Cardiac muscle cell (in vitro differentiated cells and primary cell): ENCODE results near the gene LIN28B. TPM values are rescaled to one million over a fixed set of nuclear protein-coding genes. Genes with fewer than 3 reads are reported as not detected.

ENCODE experiments used
- DNase-seq, 2 donors: peaks; one replicate each; pipeline versions ENCODE4 v3.0.0 to v3.0.0-alpha.2; 2010 to 2017; ENCODE audit warnings: low read depth in 1 of 2, low spot score in 1 of 2
- H3K27ac ChIP-seq: fragments of 200-600 bp; sonication (generic); 2 replicates; pipeline ENCODE4 v1.5.1; 2016
- H3K27me3 ChIP-seq: fragments of 200-600 bp; sonication (generic); 2 replicates; pipeline ENCODE4 v1.6.0; 2016; ENCODE audit warnings: control low read depth
- H3K36me3 ChIP-seq: fragments of 200-600 bp; sonication (generic); 2 replicates; pipeline ENCODE4 v1.5.1; 2016; ENCODE audit warnings: control low read depth
- H3K4me1 ChIP-seq: fragments of 200-600 bp; sonication (generic); 2 replicates; pipeline ENCODE4 v1.8.1; 2017; ENCODE audit warnings: low read depth, mild to moderate bottlenecking, mixed run types
- H3K4me3 ChIP-seq: fragments of 200-600 bp; sonication (generic); 2 replicates; pipeline ENCODE4 v1.5.1; 2016; ENCODE audit warnings: mild to moderate bottlenecking
- H3K9me3 ChIP-seq: fragments of 200-600 bp; sonication (generic); 2 replicates; pipeline ENCODE4 v1.5.1; 2017; ENCODE audit warnings: low read depth, mild to moderate bottlenecking, control low read depth
- CTCF ChIP-seq: IDR thresholded peaks from 2 replicates; pipeline ENCODE4 v1.5.1; 2012; ENCODE audit warnings: low read depth, mild to moderate bottlenecking, low read length
- polyA plus RNA-seq: library from polyadenylated mRNA; unstranded; fragments of >200 nt; fragmentation: Nextera tagmentation; extraction: Ambion mirVana; gene quantifications from 2 replicates; pipeline ENCODE4 v1.2.1, GENCODE V29; 2016
- total RNA-seq: library from RNA; depleted of rRNA; stranded (reverse); fragments of >200 nt; gene quantifications from 2 replicates; pipeline ENCODE4 v1.2.3, GENCODE V29; 2016

The LIN28B gene
- total and polyA plus RNA-seq, 2 experiments from 2014 or later = 6.8 to 18.6 TPM

- no peak for TF ChIP-seq CTCF
- H3K9me3 ChIP-seq = no peaks in the 10 kb centered on the region
- H3K36me3 ChIP-seq = peaks cover 74% of the 10 kb centered on the region
- H3K27me3 ChIP-seq = no peaks in the 10 kb centered on the region
- H3K4me1 ChIP-seq = no peaks in the 10 kb centered on the region
- DNase-seq = no peak
- no peak overlapping the region for H3K4me3 ChIP-seq
- no peak overlapping the region for H3K27ac ChIP-seq
Observed at GRCh38 chr6:105113422-105113821, 156.5 kb downstream of the LIN28B start.

- no peak for TF ChIP-seq CTCF
- Histone ChIP-seq H3K4me3 (no peak overlapping the region), H3K4me1 (no peaks in the 10 kb centered on the region), H3K27ac (no peak overlapping the region), H3K9me3 (no peaks in the 10 kb centered on the region), H3K27me3 (no peaks in the 10 kb centered on the region), H3K36me3 (peaks cover 54% of the 10 kb centered on the region)
- DNase-seq = no peak
Observed at GRCh38 chr6:105116150-105116549, 159.2 kb downstream of the LIN28B start.

GRCh38 chr6:105120570-105120969 lies 163.7 kb downstream of the LIN28B start:
- Histone ChIP-seq H3K27me3 (no peaks in the 10 kb centered on the region), H3K4me3 (no peak overlapping the region), H3K36me3 (peaks cover 55% of the 10 kb centered on the region), H3K27ac (no peak overlapping the region), H3K9me3 (no peaks in the 10 kb centered on the region), H3K4me1 (no peaks in the 10 kb centered on the region)
- TF ChIP-seq CTCF = no peak
- DNase-seq = no peak

- no peaks in the 10 kb centered on the region for H3K27me3 ChIP-seq
- H3K4me1 ChIP-seq = no peaks in the 10 kb centered on the region
- no peaks in the 10 kb centered on the region for H3K9me3 ChIP-seq
- DNase-seq = no peak
- H3K36me3 ChIP-seq = peaks cover 46% of the 10 kb centered on the region
- no peak overlapping the region for H3K27ac ChIP-seq
- no peak overlapping the region for H3K4me3 ChIP-seq
- TF ChIP-seq CTCF = no peak
Observed at GRCh38 chr6:105121981-105122380, 165.1 kb downstream of the LIN28B start.

- Histone ChIP-seq H3K27me3 (no peaks in the 10 kb centered on the region), H3K36me3 (peaks cover 45% of the 10 kb centered on the region), H3K9me3 (no peaks in the 10 kb centered on the region), H3K4me1 (no peaks in the 10 kb centered on the region), H3K27ac (no peak overlapping the region), H3K4me3 (no peak overlapping the region)
- no peak for TF ChIP-seq CTCF
- peak in 1 of 2 donors; percentile 4 for DNase-seq
Observed at GRCh38 chr6:105122717-105123116, 165.8 kb downstream of the LIN28B start.

Other genes with a start within 250 kb of the LIN28B start
- 19.7 and 42.6 TPM in 2 replicates for gene HACE1, start 97.2 kb upstream of the LIN28B start, total RNA-seq
- gene HACE1, start 97.2 kb upstream of the LIN28B start, polyA plus RNA-seq = 14.8 and 18.0 TPM in 2 replicates
- gene POPDC3, start 222.9 kb downstream of the LIN28B start, total RNA-seq = 49.4 and 53.4 TPM in 2 replicates
- 80.0 and 97.0 TPM in 2 replicates for gene POPDC3, start 222.9 kb downstream of the LIN28B start, polyA plus RNA-seq